Smooth muscle cell (in vitro differentiated cells): ENCODE results near the gene PRCD. TPM values are rescaled to one million over a fixed set of nuclear protein-coding genes. Genes with fewer than 3 reads are reported as not detected.

Source experiments
- DNase-seq: peaks from one replicate; lab custom pipeline; 2025; ENCODE audit not compliant: unreplicated experiment; lab: John Stamatoyannopoulos, UW
- H2AFZ ChIP-seq: fragments of 200-600 bp; sonication (generic); 2 replicates; pipeline ENCODE4 v1.6.0; 2016; ENCODE audit warnings: antibody characterized with exemption, low read depth, mild to moderate bottlenecking
- H3F3A ChIP-seq: fragments of 200-600 bp; sonication (generic); 2 replicates; pipeline ENCODE4 v1.6.0; 2017; ENCODE audit warnings: antibody characterized with exemption, low read depth
- H3K27ac ChIP-seq: fragments of 200-600 bp; sonication (generic); 2 replicates; pipeline ENCODE4 v1.5.1; 2016; ENCODE audit warnings: low read depth, mild to moderate bottlenecking
- H3K27me3 ChIP-seq: fragments of 200-600 bp; sonication (generic); 2 replicates; pipeline ENCODE4 v1.6.1; 2016; ENCODE audit warnings: low read depth, mild to moderate bottlenecking
- H3K36me3 ChIP-seq: fragments of 200-600 bp; sonication (generic); 2 replicates; pipeline ENCODE4 v1.5.1; 2016; ENCODE audit warnings: low read depth
- H3K4me1 ChIP-seq: fragments of 200-600 bp; sonication (generic); 2 replicates; pipeline ENCODE4 v1.5.1; 2016; ENCODE audit warnings: low read depth
- H3K4me2 ChIP-seq: fragments of 200-600 bp; sonication (generic); 2 replicates; pipeline ENCODE4 v1.6.0; 2016; ENCODE audit warnings: mild to moderate bottlenecking
- H3K4me3 ChIP-seq: fragments of 200-600 bp; sonication (generic); 2 replicates; pipeline ENCODE4 v1.5.1; 2016; ENCODE audit warnings: mild to moderate bottlenecking
- H3K79me2 ChIP-seq: fragments of 200-600 bp; sonication (generic); 2 replicates; pipeline ENCODE4 v1.6.0; 2016; ENCODE audit warnings: low read depth, mild to moderate bottlenecking
- H3K9ac ChIP-seq: fragments of 200-600 bp; sonication (generic); 2 replicates; pipeline ENCODE4 v1.6.0; 2016; ENCODE audit warnings: low read depth
- H3K9me3 ChIP-seq: fragments of 200-600 bp; sonication (generic); replicated peaks from 2 replicates; pipeline ENCODE4 v1.5.1; 2016; ENCODE audit warnings: low read depth
- H4K20me1 ChIP-seq: fragments of 200-600 bp; sonication (generic); 2 replicates; pipeline ENCODE4 v1.6.0; 2016; ENCODE audit warnings: low read depth
- WGBS: methylation state at CpG from one replicate; pipeline ENCODE4 v1.1.7; 2016; ENCODE audit warnings: low lambda C conversion rate; 5-methylcytosine and 5-hydroxymethylcytosine counted together
- polyA plus RNA-seq: library from polyadenylated mRNA; unstranded; fragments of >200 nt; fragmentation: Nextera tagmentation; extraction: Ambion mirVana; gene quantifications from 2 replicates; pipeline ENCODE4 v1.2.1, GENCODE V29; 2016
- total RNA-seq: library from RNA; depleted of rRNA; stranded (reverse); fragments of >200 nt; gene quantifications from 2 replicates; pipeline ENCODE4 v1.2.3, GENCODE V29; 2014
- TF ChIP-seq, protein P1 (sequence below): fragments of 200-600 bp; sonication (generic); IDR thresholded peaks from 2 replicates; pipeline ENCODE4 v1.5.1; 2017; ENCODE audit warnings: borderline replicate concordance, mild to moderate bottlenecking, antibody characterized with exemption; ENCODE audit not compliant: insufficient read depth, poor library complexity, severe bottlenecking

Gene PRCD
- total and polyA plus RNA-seq, 2 experiments from 2014 or later, result 0.31 to 5.8 TPM

DNA sequence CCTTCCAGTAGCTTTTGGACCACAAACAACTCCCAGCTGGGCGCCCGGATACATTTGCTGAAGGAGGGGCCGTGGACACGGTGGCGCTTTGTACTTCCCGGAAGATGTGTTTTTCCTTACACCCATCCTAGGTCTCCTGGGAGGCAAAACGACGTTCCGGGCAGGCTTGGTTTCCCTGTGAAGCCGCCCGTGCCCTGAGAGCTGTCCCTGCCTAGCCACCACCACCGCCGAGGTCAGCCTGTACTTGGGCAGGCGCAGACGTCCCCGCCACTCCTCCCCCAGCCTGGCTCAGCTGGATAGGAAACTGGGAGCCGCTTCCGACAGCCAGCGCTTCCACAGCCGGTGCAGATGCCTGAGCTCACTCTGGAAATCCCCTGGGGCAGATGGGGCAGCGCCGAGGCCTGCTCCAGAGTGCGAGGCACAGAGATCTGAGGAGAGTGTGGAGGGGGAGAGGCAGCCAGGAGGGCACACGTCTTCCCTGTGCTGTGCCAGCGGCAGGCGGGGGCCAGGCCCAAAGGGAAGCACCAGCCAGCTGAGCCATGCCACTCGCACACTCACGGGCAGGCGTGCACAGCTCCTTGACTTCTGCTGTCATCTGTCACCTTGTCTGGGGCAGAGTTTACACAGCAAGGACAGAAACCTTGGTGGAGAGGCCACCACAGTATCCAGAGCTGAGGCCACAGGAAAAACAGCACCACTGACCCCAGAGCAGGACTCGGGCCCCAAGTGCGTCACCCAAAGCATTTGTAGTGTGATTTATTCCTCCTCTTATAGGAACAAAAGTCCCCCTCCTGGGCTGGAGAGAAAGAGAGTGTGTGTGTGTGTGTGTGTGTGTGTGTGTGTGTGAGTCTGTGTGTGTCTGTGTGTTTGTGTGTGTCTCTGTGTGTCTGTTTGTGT is 41.6 kb upstream of the PRCD start:
- Histone ChIP-seq H3K9ac (peak overlapping the region; percentile 55), H3K36me3 (no peaks in the 10 kb centered on the region), H3K27ac (peak overlapping the region; percentile 81), H3K9me3 (no peaks in the 10 kb centered on the region), H3K4me1 (peaks cover 21% of the 10 kb centered on the region), H3K79me2 (no peaks in the 10 kb centered on the region), H3K4me2 (no peak overlapping the region), H3F3A (no peaks in the 10 kb centered on the region), H3K27me3 (no peaks in the 10 kb centered on the region), H3K4me3 (no peak overlapping the region), H4K20me1 (peaks cover 14% of the 10 kb centered on the region), H2AFZ (peak overlapping the region; percentile 16)
- WGBS, result 42% methylated on average over 31 of the region's 31 CpGs
- peak; percentile 65 for DNase-seq
- TF ChIP-seq, protein P1, sequence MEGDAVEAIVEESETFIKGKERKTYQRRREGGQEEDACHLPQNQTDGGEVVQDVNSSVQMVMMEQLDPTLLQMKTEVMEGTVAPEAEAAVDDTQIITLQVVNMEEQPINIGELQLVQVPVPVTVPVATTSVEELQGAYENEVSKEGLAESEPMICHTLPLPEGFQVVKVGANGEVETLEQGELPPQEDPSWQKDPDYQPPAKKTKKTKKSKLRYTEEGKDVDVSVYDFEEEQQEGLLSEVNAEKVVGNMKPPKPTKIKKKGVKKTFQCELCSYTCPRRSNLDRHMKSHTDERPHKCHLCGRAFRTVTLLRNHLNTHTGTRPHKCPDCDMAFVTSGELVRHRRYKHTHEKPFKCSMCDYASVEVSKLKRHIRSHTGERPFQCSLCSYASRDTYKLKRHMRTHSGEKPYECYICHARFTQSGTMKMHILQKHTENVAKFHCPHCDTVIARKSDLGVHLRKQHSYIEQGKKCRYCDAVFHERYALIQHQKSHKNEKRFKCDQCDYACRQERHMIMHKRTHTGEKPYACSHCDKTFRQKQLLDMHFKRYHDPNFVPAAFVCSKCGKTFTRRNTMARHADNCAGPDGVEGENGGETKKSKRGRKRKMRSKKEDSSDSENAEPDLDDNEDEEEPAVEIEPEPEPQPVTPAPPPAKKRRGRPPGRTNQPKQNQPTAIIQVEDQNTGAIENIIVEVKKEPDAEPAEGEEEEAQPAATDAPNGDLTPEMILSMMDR, result no peak

DNA sequence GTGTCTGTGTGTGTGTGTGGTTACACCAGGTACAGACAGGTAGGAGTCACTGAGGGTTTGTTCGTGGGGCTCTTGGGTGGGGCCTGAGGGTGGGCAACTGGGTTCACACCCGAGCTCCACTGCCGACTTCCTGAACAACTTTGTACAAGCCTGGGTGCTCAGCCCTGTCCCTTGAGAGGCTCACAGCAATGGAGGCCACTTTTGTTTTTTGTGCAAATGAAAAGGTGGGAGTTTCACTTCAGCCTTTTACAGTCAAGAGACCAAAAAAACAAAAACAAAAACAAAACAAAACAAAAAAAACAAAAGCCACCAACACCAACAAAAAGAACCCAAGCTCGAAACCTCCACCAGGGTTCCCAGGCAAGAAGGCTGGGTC is 41.0 kb upstream of the PRCD start:
- no peaks in the 10 kb centered on the region for H3K9me3 ChIP-seq
- peak overlapping the region; percentile 55 for H3K9ac ChIP-seq
- peaks cover 16% of the 10 kb centered on the region for H3K4me1 ChIP-seq
- peaks cover 14% of the 10 kb centered on the region for H4K20me1 ChIP-seq
- DNase-seq, result no peak
- H2AFZ ChIP-seq, result no peak overlapping the region
- WGBS, result 85% methylated on average over 3 of the region's 4 CpGs
- no peak overlapping the region for H3K4me3 ChIP-seq
- H3F3A ChIP-seq, result no peaks in the 10 kb centered on the region
- H3K27ac ChIP-seq, result peak overlapping the region; percentile 81
- H3K4me2 ChIP-seq, result no peak overlapping the region
- H3K79me2 ChIP-seq, result no peaks in the 10 kb centered on the region
- no peaks in the 10 kb centered on the region for H3K36me3 ChIP-seq
- TF ChIP-seq, protein P1, result no peak
- no peaks in the 10 kb centered on the region for H3K27me3 ChIP-seq

DNA sequence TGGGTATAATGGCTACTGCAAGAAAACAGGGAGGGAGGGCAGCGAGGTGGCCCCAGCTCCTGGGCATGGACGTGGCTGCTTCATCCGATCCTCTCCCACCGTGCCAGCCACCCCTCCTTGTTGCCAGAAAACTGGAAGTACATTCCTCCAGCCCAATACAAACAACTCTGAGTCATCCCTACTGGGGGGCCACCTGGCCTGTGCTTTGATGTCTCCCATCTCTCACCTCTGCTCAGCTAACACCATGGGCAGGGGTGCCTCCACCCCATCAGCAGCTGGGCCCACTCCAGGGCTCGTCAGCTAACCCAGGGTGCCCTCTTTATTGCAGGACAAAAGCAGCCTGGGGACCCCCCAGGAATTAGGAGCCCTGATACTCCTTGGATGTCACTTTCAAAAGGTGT is 40.6 kb upstream of the PRCD start:
- no peaks in the 10 kb centered on the region for H3K79me2 ChIP-seq
- H3K9ac ChIP-seq, result no peak overlapping the region
- H3K4me3 ChIP-seq, result no peak overlapping the region
- H3K36me3 ChIP-seq, result no peaks in the 10 kb centered on the region
- H2AFZ ChIP-seq, result no peak overlapping the region
- H3K27me3 ChIP-seq, result no peaks in the 10 kb centered on the region
- H3K27ac ChIP-seq, result no peak overlapping the region
- H4K20me1 ChIP-seq, result peaks cover 14% of the 10 kb centered on the region
- H3K4me2 ChIP-seq, result peak overlapping the region; percentile 42
- TF ChIP-seq, protein P1, result no peak
- peaks cover 16% of the 10 kb centered on the region for H3K4me1 ChIP-seq
- DNase-seq, result no peak
- no peaks in the 10 kb centered on the region for H3F3A ChIP-seq
- no peaks in the 10 kb centered on the region for H3K9me3 ChIP-seq
- WGBS, result 80% methylated on average over 5 of the region's 5 CpGs
